Panc1 (cell line): ENCODE data around the gene TDRD5. TPM values are rescaled to one million over a fixed set of nuclear protein-coding genes. Genes with fewer than 3 reads are reported as not detected.

Experiments
- ATAC-seq: fragments of 200-7000 bp; cut with Tn5 transposase; 2 replicates; pipeline ENCODE4 v1.9.1; 2020; ENCODE audit warnings: mild to moderate bottlenecking, moderate library complexity
- BruUV-seq: library from RNA; stranded (reverse); fragments of 400-500 nt; replicated peaks from 2 replicates; lab custom pipeline; 2021; lab: Mats Ljungman, UMichigan
- CTCF ChIA-PET: fragments of 300-600 bp; sonication (Branson Sonifier 250); formaldehyde crosslinking; loops from one replicate; lab custom pipeline; 2022; ENCODE audit warnings: antibody characterized with exemption; lab: Charles Lee
- POLR2A ChIA-PET: fragments of 300-600 bp; sonication (Branson Sonifier 250); formaldehyde crosslinking; loops from one replicate; lab custom pipeline; 2022; ENCODE audit warnings: antibody characterized with exemption; lab: Charles Lee
- DNase-seq: peaks from one replicate; pipeline ENCODE4 v3.0.0-alpha.2; 2010; ENCODE audit warnings: low read depth, low spot score
- H3K27ac ChIP-seq: 2 replicates; pipeline ENCODE4 v1.5.1; 2011; ENCODE audit warnings: mild to moderate bottlenecking, low read length, inconsistent platforms
- H3K27me3 ChIP-seq: fragments of 200-500 bp; sonication (Bioruptor generic); 2 replicates; pipeline ENCODE4 v1.6.0; 2014; ENCODE audit warnings: low read length, inconsistent platforms; ENCODE audit not compliant: control insufficient read depth, insufficient read depth
- H3K36me3 ChIP-seq: fragments of 200-500 bp; sonication (Bioruptor generic); 2 replicates; pipeline ENCODE4 v1.5.1; 2014; ENCODE audit warnings: inconsistent platforms, mild to moderate bottlenecking, low read length, moderate library complexity; ENCODE audit not compliant: control insufficient read depth, insufficient read depth
- H3K4me1 ChIP-seq: 2 replicates; pipeline ENCODE4 v1.5.1; 2011; ENCODE audit warnings: inconsistent platforms, mild to moderate bottlenecking, low read length, moderate library complexity; ENCODE audit not compliant: control insufficient read depth, insufficient read depth
- H3K4me3 ChIP-seq, 2 experiments: 2 replicates each; pipeline ENCODE4 v1.5.1; 2011 to 2012; ENCODE audit warnings: low read depth in 2 of 2, low read length in 2 of 2, mild to moderate bottlenecking in 2 of 2, inconsistent platforms in 1 of 2, moderate library complexity in 1 of 2
- H3K9me3 ChIP-seq: fragments of 200-500 bp; sonication (Bioruptor generic); 2 replicates; pipeline ENCODE4 v1.5.1; 2014; ENCODE audit warnings: low read depth, mild to moderate bottlenecking, inconsistent platforms, low read length, moderate library complexity; ENCODE audit not compliant: control insufficient read depth, insufficient read depth
- CTCF ChIP-seq: fragments of 450-650 bp; IDR thresholded peaks from 2 replicates; pipeline ENCODE4 v1.5.1; 2017; ENCODE audit warnings: mild to moderate bottlenecking
- POLR2AphosphoS5 ChIP-seq: IDR thresholded peaks from 2 replicates; pipeline ENCODE4 v1.6.1; 2012; ENCODE audit warnings: mild to moderate bottlenecking, low read depth, low read length, moderate library complexity
- REST ChIP-seq, 2 experiments: IDR thresholded peaks; 2 replicates each; pipeline ENCODE4 v1.6.1; 2011 to 2012; ENCODE audit warnings: low read depth in 2 of 2, control low read depth in 1 of 2, low read length in 1 of 2, mild to moderate bottlenecking in 1 of 2, moderate library complexity in 1 of 2; ENCODE audit not compliant: insufficient read depth in 1 of 2
- SIN3A ChIP-seq: IDR thresholded peaks from 2 replicates; pipeline ENCODE4 v1.6.1; 2012; ENCODE audit warnings: low read depth, mild to moderate bottlenecking, low read length, moderate library complexity, borderline replicate concordance; ENCODE audit not compliant: insufficient read depth
- TCF7L2 ChIP-seq: IDR thresholded peaks from 2 replicates; pipeline ENCODE4 v1.6.1; 2011; ENCODE audit warnings: mild to moderate bottlenecking, low read depth, low read length, inconsistent platforms
- in situ Hi-C: cut with HindIII; loops from 2 replicates; pipeline ENCODE4 v1.10.0; 2016; ENCODE audit warnings: low sequenced_read_pairs, low pct_unique_long_range_greater_than_20kb
- intact Hi-C: fragments of 100-400 bp; cut with micrococcal nuclease; formaldehyde crosslinking; loops from one replicate; pipeline ENCODE4 v1.10.0; 2022; ENCODE audit not compliant: unreplicated experiment
- total RNA-seq: library from RNA; stranded (reverse); gene quantifications from one replicate; pipeline ENCODE4 v1.2.1, GENCODE V29; 2021; ENCODE audit not compliant: unreplicated experiment

TDRD5 gene
- total RNA-seq, 1 experiment from 2014 or later = 2.4 TPM

GRCh38 chr1:179630719-179631118, 39.1 kb downstream of the TDRD5 start:
- H3K36me3 ChIP-seq = no peaks in the 10 kb centered on the region
- H3K27me3 ChIP-seq = 0 out of 2 replicates have a peak, but pooled peaks cover 2% of the 10 kb centered on the region
- ChIA-PET CTCF (no interaction called here), POLR2A (no interaction called here)
- H3K9me3 ChIP-seq = no peaks in the 10 kb centered on the region
- TF ChIP-seq REST (IDR thresholded peaks at IDR 0.05; ENCODE audit: insufficient read depth in 1 of 2, low read depth in 2 of 2, low read length in 1 of 2) (no peak), POLR2AphosphoS5 (no peak), CTCF (no peak), TCF7L2 (no peak), SIN3A (no peak)
- no peak for ATAC-seq
- H3K4me1 ChIP-seq = no peaks in the 10 kb centered on the region
- in situ Hi-C loops = no loop called here
- H3K27ac ChIP-seq = no peak overlapping the region
- DNase-seq = no peak
- intact Hi-C loops = no loop called here
- BruUV-seq = no TSS peak
- H3K4me3 ChIP-seq = no peak overlapping the region

DNA sequence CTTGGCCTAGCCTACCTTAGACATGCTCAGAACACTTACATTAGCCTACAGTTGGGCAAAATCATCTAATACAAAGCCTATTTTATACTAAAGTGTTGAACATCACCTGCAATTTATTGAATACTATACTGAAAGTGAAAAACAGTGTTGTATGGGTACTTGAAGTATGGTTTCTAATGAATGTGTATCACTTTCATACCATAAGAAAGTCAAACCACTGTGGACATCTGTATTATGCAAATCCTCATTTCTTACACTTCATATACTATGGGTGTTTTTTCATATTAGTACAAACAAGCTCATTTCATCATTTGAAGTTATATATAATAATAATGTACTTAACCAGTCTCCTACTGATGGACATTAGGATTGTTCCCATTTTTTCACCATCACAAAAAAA, 41.2 kb downstream of the TDRD5 start:
- H3K27ac ChIP-seq = no peak overlapping the region
- no peaks in the 10 kb centered on the region for H3K4me1 ChIP-seq
- no TSS peak for BruUV-seq
- no peak for TF ChIP-seq POLR2AphosphoS5
- no peak for TF ChIP-seq REST (IDR thresholded peaks at IDR 0.05; ENCODE audit: insufficient read depth in 1 of 2, low read depth in 2 of 2, low read length in 1 of 2)
- TF ChIP-seq SIN3A = no peak
- TF ChIP-seq TCF7L2 = no peak
- TF ChIP-seq CTCF = no peak
- H3K4me3 ChIP-seq = no peak overlapping the region
- CTCF ChIA-PET = no interaction called here
- no peaks in the 10 kb centered on the region for H3K36me3 ChIP-seq
- no peak for ATAC-seq
- H3K27me3 ChIP-seq = 0 out of 2 replicates have a peak, but pooled peaks cover 2% of the 10 kb centered on the region
- POLR2A ChIA-PET = no interaction called here
- H3K9me3 ChIP-seq = no peaks in the 10 kb centered on the region
- intact Hi-C loops = no loop called here
- no peak for DNase-seq
- in situ Hi-C loops = no loop called here
